ENCODE results near the gene ZNF207. TPM values are rescaled to one million over a fixed set of nuclear protein-coding genes. Genes with fewer than 3 reads are reported as not detected.

ZNF207 gene
- total RNA-seq, 1 experiment from 2014 or later = 215 TPM

GRCh38 chr17:32302860-32303649 is 46.9 kb upstream of the ZNF207 start:
- Histone ChIP-seq H3K4me1 (ENCODE audit: control insufficient read depth, insufficient read depth, low read length) (peaks cover 17% of the 10 kb centered on the region), H3K27ac (ENCODE audit: low read length) (no peak overlapping the region), H3K36me3 (ENCODE audit: control insufficient read depth, insufficient read depth, low read length) (no peaks in the 10 kb centered on the region), H3K4me3 (ENCODE audit: low read depth in 2 of 2, low read length in 2 of 2) (no peak overlapping the region), H3K27me3 (ENCODE audit: control insufficient read depth, insufficient read depth, low read length) (no peaks in the 10 kb centered on the region), H3K9me3 (ENCODE audit: control insufficient read depth, insufficient read depth, low read depth, low read length) (no peaks in the 10 kb centered on the region)
- no peak for DNase-seq (ENCODE audit: low read depth, low spot score)
- POLR2A ChIA-PET = no interaction called here
- no peak for ATAC-seq
- no peak for TF ChIP-seq CTCF (IDR thresholded peaks at IDR 0.05)
- TF ChIP-seq POLR2AphosphoS5 (IDR thresholded peaks at IDR 0.05; ENCODE audit: low read depth, low read length) = no peak
- TF ChIP-seq TCF7L2 (IDR thresholded peaks at IDR 0.05; ENCODE audit: low read depth, low read length) = no peak
- no peak for TF ChIP-seq REST (IDR thresholded peaks at IDR 0.05; ENCODE audit: insufficient read depth in 1 of 2, low read depth in 2 of 2, low read length in 1 of 2)
- no peak for TF ChIP-seq SIN3A (IDR thresholded peaks at IDR 0.05; ENCODE audit: borderline replicate concordance, insufficient read depth, low read depth, low read length)
- no TSS peak for BruUV-seq (replicated peaks)
- in situ Hi-C loops (cut with HindIII; ENCODE audit: low pct_unique_long_range_greater_than_20kb, low sequenced_read_pairs) = no loop called here
- intact Hi-C loops (cut with micrococcal nuclease; ENCODE audit: unreplicated experiment) = no loop called here
- CTCF ChIA-PET = interaction anchor here (0.5 kb wide), 1 partner anchor 16 kb away, joined by 4 read pairs; no protein-coding TSS in a partner anchor

- no TSS peak for BruUV-seq (replicated peaks)
- ATAC-seq (0 out of 2 replicates have a peak, but pooled peaks have one; percentile 11), DNase-seq (ENCODE audit: low read depth, low spot score) (no peak)
- TF ChIP-seq REST (IDR thresholded peaks at IDR 0.05; ENCODE audit: insufficient read depth in 1 of 2, low read depth in 2 of 2, low read length in 1 of 2) (no peak), SIN3A (IDR thresholded peaks at IDR 0.05; ENCODE audit: borderline replicate concordance, insufficient read depth, low read depth, low read length) (no peak), POLR2AphosphoS5 (IDR thresholded peaks at IDR 0.05; ENCODE audit: low read depth, low read length) (no peak), CTCF (IDR thresholded peaks at IDR 0.05) (no peak), TCF7L2 (IDR thresholded peaks at IDR 0.05; ENCODE audit: low read depth, low read length) (no peak)
- peaks cover 11% of the 10 kb centered on the region for H3K4me1 ChIP-seq (ENCODE audit: control insufficient read depth, insufficient read depth, low read length)
- H3K9me3 ChIP-seq (ENCODE audit: control insufficient read depth, insufficient read depth, low read depth, low read length) = no peaks in the 10 kb centered on the region
- H3K27me3 ChIP-seq (ENCODE audit: control insufficient read depth, insufficient read depth, low read length) = no peaks in the 10 kb centered on the region
- H3K36me3 ChIP-seq (ENCODE audit: control insufficient read depth, insufficient read depth, low read length) = no peaks in the 10 kb centered on the region
- H3K4me3 ChIP-seq (ENCODE audit: low read depth in 2 of 2, low read length in 2 of 2) = no peak overlapping the region
- CTCF ChIA-PET = no interaction called here
- POLR2A ChIA-PET = no interaction called here
- in situ Hi-C loops (cut with HindIII; ENCODE audit: low pct_unique_long_range_greater_than_20kb, low sequenced_read_pairs) (no loop called here), intact Hi-C loops (cut with micrococcal nuclease; ENCODE audit: unreplicated experiment) (no loop called here)
- peak overlapping the region; percentile 45; the same call in 1 of the 2 replicates for H3K27ac ChIP-seq (ENCODE audit: low read length)
Observed at GRCh38 chr17:32303781-32304288, 46.1 kb upstream of the ZNF207 start.

Data from Panc1 (cell line).